ENCODE data around the gene A4GALT.
"Not testable (repeated sequence)": the region's sequence is repeated elsewhere in the genome, so short reads cannot be mapped to it uniquely, and the experiment has no call there.

The A4GALT gene

DNA sequence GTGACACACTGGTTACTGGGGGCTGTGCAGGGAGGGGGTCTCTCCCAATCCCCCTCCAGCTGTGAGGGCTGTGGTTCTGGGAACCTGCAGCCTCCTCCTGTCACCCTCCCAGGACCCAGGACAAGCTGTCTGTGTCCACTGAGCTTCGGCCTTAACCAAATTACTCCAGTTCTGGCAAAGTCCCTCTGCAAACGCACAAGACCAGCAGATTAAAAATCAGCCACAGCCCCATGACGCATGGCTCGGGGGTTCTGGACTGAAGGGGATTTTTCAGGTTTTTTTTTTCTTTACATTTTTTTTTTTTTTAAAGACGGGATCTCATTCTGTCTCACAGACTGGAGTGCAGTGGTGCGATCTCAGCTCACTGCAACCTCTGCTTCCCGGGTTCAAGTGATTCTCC is 32.2 kb upstream of the A4GALT start:
- ATAC-seq = no peak
- no peak for TF ChIP-seq ARNTL (CRISPR knock-in tag; IDR thresholded peaks at IDR 0.05; ENCODE audit: borderline replicate concordance, low read depth)

DNA sequence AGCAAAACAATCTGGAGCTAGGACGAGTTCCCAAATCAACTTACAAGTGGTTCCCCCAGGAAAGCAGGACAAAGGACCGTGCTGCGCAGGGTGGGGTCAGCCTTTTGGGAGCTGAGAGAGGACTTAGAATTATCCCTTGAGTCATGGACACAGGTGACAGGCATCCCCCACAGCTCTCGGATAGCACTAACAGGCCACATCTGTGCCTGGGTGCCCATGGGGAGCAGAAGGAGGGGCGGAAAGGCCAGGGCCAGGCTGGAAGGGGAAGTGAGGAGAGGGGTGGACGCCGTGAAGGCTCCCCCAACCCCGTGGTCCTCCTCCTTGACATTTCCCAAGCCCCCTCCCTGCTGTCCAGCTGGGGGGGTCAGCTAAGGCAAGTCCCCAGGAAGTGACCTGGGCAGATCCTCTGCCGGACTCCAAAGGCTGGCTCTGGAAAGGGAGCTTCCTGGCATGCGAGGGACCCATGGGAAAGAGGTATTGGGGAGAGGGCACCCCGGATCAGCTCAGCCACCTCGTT is 31.6 kb upstream of the A4GALT start:
- ATAC-seq = no peak
- TF ChIP-seq RARB (CRISPR knock-in tag; IDR thresholded peaks at IDR 0.05) (no peak), ZFP3 (CRISPR knock-in tag; IDR thresholded peaks at IDR 0.05) (no peak), ZNF70 (CRISPR knock-in tag; IDR thresholded peaks at IDR 0.05) (no peak), ZNF8 (CRISPR knock-in tag; IDR thresholded peaks at IDR 0.05) (no peak), ZFP30 (CRISPR knock-in tag; IDR thresholded peaks at IDR 0.05) (no peak), ARNTL (CRISPR knock-in tag; IDR thresholded peaks at IDR 0.05; ENCODE audit: borderline replicate concordance, low read depth) (no peak), BACH2 (CRISPR knock-in tag; IDR thresholded peaks at IDR 0.05; ENCODE audit: borderline replicate concordance) (no peak), CSDC2 (CRISPR knock-in tag; IDR thresholded peaks at IDR 0.05) (no peak), GLIS3 (CRISPR knock-in tag; IDR thresholded peaks at IDR 0.05) (no peak)
- TF ChIP-seq, protein P1, sequence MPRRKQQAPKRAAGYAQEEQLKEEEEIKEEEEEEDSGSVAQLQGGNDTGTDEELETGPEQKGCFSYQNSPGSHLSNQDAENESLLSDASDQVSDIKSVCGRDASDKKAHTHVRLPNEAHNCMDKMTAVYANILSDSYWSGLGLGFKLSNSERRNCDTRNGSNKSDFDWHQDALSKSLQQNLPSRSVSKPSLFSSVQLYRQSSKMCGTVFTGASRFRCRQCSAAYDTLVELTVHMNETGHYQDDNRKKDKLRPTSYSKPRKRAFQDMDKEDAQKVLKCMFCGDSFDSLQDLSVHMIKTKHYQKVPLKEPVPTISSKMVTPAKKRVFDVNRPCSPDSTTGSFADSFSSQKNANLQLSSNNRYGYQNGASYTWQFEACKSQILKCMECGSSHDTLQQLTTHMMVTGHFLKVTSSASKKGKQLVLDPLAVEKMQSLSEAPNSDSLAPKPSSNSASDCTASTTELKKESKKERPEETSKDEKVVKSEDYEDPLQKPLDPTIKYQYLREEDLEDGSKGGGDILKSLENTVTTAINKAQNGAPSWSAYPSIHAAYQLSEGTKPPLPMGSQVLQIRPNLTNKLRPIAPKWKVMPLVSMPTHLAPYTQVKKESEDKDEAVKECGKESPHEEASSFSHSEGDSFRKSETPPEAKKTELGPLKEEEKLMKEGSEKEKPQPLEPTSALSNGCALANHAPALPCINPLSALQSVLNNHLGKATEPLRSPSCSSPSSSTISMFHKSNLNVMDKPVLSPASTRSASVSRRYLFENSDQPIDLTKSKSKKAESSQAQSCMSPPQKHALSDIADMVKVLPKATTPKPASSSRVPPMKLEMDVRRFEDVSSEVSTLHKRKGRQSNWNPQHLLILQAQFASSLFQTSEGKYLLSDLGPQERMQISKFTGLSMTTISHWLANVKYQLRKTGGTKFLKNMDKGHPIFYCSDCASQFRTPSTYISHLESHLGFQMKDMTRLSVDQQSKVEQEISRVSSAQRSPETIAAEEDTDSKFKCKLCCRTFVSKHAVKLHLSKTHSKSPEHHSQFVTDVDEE (CRISPR knock-in tag; IDR thresholded peaks at IDR 0.05) = no peak
- TF ChIP-seq, protein P2, sequence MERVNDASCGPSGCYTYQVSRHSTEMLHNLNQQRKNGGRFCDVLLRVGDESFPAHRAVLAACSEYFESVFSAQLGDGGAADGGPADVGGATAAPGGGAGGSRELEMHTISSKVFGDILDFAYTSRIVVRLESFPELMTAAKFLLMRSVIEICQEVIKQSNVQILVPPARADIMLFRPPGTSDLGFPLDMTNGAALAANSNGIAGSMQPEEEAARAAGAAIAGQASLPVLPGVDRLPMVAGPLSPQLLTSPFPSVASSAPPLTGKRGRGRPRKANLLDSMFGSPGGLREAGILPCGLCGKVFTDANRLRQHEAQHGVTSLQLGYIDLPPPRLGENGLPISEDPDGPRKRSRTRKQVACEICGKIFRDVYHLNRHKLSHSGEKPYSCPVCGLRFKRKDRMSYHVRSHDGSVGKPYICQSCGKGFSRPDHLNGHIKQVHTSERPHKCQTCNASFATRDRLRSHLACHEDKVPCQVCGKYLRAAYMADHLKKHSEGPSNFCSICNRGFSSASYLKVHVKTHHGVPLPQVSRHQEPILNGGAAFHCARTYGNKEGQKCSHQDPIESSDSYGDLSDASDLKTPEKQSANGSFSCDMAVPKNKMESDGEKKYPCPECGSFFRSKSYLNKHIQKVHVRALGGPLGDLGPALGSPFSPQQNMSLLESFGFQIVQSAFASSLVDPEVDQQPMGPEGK (CRISPR knock-in tag; IDR thresholded peaks at IDR 0.05; ENCODE audit: borderline replicate concordance) = no peak
- TF ChIP-seq, protein P3, sequence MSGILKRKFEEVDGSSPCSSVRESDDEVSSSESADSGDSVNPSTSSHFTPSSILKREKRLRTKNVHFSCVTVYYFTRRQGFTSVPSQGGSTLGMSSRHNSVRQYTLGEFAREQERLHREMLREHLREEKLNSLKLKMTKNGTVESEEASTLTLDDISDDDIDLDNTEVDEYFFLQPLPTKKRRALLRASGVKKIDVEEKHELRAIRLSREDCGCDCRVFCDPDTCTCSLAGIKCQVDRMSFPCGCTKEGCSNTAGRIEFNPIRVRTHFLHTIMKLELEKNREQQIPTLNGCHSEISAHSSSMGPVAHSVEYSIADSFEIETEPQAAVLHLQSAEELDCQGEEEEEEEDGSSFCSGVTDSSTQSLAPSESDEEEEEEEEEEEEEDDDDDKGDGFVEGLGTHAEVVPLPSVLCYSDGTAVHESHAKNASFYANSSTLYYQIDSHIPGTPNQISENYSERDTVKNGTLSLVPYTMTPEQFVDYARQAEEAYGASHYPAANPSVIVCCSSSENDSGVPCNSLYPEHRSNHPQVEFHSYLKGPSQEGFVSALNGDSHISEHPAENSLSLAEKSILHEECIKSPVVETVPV (CRISPR knock-in tag; IDR thresholded peaks at IDR 0.05) = no peak
- TF ChIP-seq, protein P4, sequence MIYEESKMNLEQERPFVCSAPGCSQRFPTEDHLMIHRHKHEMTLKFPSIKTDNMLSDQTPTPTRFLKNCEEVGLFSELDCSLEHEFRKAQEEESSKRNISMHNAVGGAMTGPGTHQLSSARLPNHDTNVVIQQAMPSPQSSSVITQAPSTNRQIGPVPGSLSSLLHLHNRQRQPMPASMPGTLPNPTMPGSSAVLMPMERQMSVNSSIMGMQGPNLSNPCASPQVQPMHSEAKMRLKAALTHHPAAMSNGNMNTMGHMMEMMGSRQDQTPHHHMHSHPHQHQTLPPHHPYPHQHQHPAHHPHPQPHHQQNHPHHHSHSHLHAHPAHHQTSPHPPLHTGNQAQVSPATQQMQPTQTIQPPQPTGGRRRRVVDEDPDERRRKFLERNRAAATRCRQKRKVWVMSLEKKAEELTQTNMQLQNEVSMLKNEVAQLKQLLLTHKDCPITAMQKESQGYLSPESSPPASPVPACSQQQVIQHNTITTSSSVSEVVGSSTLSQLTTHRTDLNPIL (CRISPR knock-in tag; IDR thresholded peaks at IDR 0.05; ENCODE audit: low read depth) = no peak
- TF ChIP-seq, protein P5, sequence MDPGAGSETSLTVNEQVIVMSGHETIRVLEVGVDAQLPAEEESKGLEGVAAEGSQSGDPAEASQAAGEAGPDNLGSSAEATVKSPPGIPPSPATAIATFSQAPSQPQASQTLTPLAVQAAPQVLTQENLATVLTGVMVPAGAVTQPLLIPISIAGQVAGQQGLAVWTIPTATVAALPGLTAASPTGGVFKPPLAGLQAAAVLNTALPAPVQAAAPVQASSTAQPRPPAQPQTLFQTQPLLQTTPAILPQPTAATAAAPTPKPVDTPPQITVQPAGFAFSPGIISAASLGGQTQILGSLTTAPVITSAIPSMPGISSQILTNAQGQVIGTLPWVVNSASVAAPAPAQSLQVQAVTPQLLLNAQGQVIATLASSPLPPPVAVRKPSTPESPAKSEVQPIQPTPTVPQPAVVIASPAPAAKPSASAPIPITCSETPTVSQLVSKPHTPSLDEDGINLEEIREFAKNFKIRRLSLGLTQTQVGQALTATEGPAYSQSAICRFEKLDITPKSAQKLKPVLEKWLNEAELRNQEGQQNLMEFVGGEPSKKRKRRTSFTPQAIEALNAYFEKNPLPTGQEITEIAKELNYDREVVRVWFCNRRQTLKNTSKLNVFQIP (CRISPR knock-in tag; IDR thresholded peaks at IDR 0.05; ENCODE audit: borderline replicate concordance, low read depth) = no peak

DNA sequence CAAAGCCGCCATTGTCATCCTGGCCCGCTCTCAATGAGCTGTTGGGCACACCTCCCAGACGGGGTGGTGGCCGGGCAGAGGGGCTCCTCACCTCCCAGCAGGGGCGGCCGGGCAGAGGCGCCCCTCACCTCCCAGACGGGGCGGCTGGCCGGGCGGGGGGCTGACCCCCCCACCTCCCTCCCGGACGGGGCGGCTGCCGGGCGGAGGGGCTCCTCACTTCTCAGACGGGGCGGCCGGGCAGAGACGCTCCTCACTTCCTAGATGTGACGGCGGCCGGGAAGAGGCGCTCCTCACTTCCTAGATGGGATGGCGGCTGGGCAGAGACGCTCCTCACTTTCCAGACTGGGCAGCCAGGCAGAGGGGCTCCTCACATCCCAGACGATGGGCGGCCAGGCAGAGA is 29.8 kb upstream of the A4GALT start:
- not testable (repeated sequence) for ATAC-seq

DNA sequence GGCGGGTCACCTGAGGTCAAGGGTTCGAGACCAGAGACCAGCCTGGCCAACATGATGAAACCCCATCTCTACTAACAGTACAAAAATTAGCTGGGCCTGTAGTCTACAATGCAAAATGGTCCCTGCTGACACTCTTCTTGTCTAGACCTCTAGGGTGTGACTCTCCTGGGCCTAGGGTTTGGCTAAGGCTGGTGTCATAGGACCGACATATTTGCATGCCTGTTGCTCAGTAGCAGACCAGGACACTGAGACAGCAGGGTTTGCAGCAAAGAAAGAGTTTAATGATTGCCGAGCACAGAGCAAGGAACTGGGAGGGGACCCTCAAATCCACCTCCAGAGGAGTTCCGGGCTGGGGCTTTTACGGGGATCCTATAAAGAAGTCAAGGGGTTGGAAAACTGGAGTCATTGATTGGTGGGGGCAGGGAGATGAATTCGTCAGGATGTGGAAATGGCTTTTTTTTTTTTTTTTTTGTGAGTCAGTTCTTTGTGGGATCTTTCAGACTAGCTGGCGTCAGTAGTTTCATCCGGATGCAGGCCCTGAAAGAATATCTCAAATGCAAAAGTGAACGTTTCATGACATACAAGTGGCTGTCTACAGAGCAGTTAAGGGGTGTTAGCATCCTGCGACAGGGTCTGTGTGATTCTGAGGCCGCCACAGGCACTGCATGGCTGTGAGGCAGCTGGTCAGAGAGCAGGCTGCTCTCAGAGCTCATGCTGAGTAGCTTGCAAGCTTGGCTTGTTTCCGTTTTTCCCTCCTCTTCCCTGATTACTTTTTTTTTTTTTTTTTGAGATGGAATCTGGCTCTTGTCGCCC is 27.2 kb upstream of the A4GALT start:
- ATAC-seq = peak; percentile 71
- TF ChIP-seq OSR1 (CRISPR knock-in tag; IDR thresholded peaks at IDR 0.05) = no peak
- no peak for TF ChIP-seq RARB (CRISPR knock-in tag; IDR thresholded peaks at IDR 0.05)
- no peak for TF ChIP-seq ARNTL (CRISPR knock-in tag; IDR thresholded peaks at IDR 0.05; ENCODE audit: borderline replicate concordance, low read depth)
- no peak for TF ChIP-seq TOX (CRISPR knock-in tag; IDR thresholded peaks at IDR 0.05; ENCODE audit: borderline replicate concordance)
- TF ChIP-seq, protein P4 (CRISPR knock-in tag; IDR thresholded peaks at IDR 0.05; ENCODE audit: low read depth) = no peak
- TF ChIP-seq, protein P1 (CRISPR knock-in tag; IDR thresholded peaks at IDR 0.05) = no peak
- no peak for TF ChIP-seq ZC3H10 (CRISPR knock-in tag; IDR thresholded peaks at IDR 0.05)
- TF ChIP-seq, protein P3 (CRISPR knock-in tag; IDR thresholded peaks at IDR 0.05) = no peak
- TF ChIP-seq ZFP3 (CRISPR knock-in tag; IDR thresholded peaks at IDR 0.05) = no peak
- no peak for TF ChIP-seq ZNF70 (CRISPR knock-in tag; IDR thresholded peaks at IDR 0.05)
- TF ChIP-seq ISL1 (CRISPR knock-in tag; IDR thresholded peaks at IDR 0.05) = no peak
- TF ChIP-seq ZNF8 (CRISPR knock-in tag; IDR thresholded peaks at IDR 0.05) = no peak
- TF ChIP-seq GLIS3 (CRISPR knock-in tag; IDR thresholded peaks at IDR 0.05) = no peak
- no peak for TF ChIP-seq BACH2 (CRISPR knock-in tag; IDR thresholded peaks at IDR 0.05; ENCODE audit: borderline replicate concordance)

Measured in SK-N-SH treated with all-trans-retinoic acid at 6 μM for 48 hours (cell line).